Mucosa of stomach (tissue), 1 donor: ENCODE measurements around the gene STYXL1.

Experiments
- H3K27me3 ChIP-seq: one replicate; pipeline ENCODE4 v1.7.0; 2013; ENCODE audit warnings: mild to moderate bottlenecking, low read length; ENCODE audit not compliant: control insufficient read depth, insufficient read depth
- H3K36me3 ChIP-seq: one replicate; pipeline ENCODE4 v1.7.0; 2013; ENCODE audit warnings: low read length; ENCODE audit not compliant: control insufficient read depth, insufficient read depth
- H3K4me1 ChIP-seq: one replicate; pipeline ENCODE4 v1.7.0; 2013; ENCODE audit warnings: mild to moderate bottlenecking, low read length; ENCODE audit not compliant: control insufficient read depth, insufficient read depth
- H3K4me3 ChIP-seq: one replicate; pipeline ENCODE4 v1.7.0; 2013; ENCODE audit warnings: low read length
- H3K9ac ChIP-seq: one replicate; pipeline ENCODE4 v1.7.0; 2013; ENCODE audit warnings: mild to moderate bottlenecking, low read length, moderate library complexity
- H3K9me3 ChIP-seq: one replicate; pipeline ENCODE4 v1.7.0; 2013; ENCODE audit warnings: mild to moderate bottlenecking, low read length, moderate library complexity; ENCODE audit not compliant: control insufficient read depth
- donor health status: Pancreatic carcinoma.

The STYXL1 gene

DNA sequence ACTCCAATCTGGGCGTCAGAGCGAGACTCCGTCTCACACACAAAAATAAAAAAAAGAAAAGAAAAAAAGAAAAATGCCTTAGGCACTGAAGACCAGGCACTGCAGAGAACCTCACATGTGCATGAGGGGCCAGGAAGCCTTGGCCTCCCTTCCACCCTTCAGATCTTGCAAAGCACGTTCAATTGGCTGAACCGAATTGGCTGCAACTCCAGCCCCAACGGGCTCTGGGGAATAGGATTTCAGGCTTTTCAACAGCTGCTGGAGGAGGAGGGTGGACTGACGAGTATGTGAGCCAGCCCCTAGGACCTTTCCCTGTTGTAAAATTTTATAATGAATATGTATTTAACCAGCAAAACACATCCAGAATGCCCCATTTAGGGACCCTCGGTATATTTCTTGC lies 70.1 kb downstream of the STYXL1 start:
- H3K4me1 ChIP-seq: peaks cover 23% of the 10 kb centered on the region
- peaks cover 11% of the 10 kb centered on the region for H3K36me3 ChIP-seq
- no peak overlapping the region for H3K4me3 ChIP-seq
- H3K9me3 ChIP-seq: no peaks in the 10 kb centered on the region
- no peaks in the 10 kb centered on the region for H3K27me3 ChIP-seq
- H3K9ac ChIP-seq: no peak overlapping the region

DNA sequence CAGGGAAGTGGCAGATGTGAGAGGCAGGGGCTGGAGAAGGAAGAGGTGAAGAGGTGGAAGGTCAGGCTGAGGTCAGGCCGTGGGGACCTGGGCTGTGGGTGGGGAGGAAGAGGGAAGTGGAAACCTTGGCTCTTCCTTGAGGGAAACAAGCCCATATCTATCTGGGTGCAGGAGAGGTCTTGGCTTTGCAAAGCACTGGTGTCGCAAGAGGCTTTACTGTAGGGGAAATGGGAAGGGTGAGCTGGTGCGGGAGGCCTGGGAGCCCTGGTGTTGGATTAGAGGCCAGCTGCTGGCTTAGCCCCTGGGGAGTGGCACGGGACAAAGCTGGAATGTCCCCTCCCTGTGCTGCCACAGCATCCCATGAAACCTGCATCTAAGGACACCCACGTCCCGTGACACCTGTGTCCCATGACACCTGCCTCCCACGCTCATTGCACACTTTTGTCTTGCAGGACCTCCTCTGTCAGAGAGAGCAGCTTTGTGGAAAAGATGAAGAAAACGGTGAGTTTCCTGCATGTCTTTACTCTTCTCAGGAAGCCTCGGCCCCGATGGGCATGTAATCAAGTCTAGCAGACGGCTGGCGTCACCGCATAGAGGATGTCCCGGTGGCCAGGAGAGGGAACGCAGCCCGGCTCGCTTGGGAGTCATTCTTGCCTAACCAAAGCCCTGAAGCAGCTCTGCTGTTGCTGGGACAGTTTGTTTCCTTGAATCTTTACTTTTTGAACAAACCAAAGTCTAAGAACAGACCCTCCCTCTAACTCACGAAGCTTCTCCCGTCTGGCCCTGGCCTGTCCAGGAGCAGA lies 75.6 kb downstream of the STYXL1 start:
- H3K4me1 ChIP-seq: peaks cover 3% of the 10 kb centered on the region
- H3K27me3 ChIP-seq: no peaks in the 10 kb centered on the region
- no peaks in the 10 kb centered on the region for H3K9me3 ChIP-seq
- no peak overlapping the region for H3K9ac ChIP-seq
- H3K36me3 ChIP-seq: no peaks in the 10 kb centered on the region
- H3K4me3 ChIP-seq: no peak overlapping the region

DNA sequence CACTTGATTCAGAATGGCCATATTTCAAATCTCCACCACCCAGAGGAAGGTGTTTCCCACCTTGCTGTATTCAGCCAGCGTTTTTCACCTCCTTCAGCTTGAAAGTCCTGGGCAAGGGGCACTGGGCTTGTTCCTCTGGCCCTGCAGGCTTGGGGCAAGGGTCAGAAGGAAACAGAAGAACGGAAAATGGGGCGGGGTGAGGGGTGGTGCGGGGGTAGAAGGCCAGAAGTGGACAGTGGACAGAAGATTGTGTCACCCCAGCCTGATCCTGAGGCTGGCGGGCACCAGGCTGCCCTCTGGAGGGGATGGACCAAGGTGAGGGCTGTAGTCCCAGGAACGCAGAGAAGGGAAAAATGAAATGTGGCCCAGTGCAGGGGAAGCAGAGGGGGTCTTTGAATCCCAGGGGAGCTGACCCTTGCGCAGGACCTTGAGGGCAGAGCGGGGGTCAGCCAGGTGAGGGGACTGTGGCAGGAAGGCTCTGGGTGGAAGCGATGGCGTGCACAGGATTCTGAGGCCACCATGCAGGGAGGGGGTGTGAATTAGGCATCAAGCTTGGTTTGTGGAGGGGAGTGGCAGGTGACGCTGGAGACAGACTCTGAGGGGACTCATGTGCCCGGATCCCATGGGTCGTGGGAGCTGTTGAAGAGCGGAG lies 76.4 kb downstream of the STYXL1 start:
- Histone ChIP-seq H3K36me3 (no peaks in the 10 kb centered on the region), H3K4me3 (no peak overlapping the region), H3K9me3 (no peaks in the 10 kb centered on the region), H3K9ac (no peak overlapping the region), H3K4me1 (peaks cover 7% of the 10 kb centered on the region), H3K27me3 (no peaks in the 10 kb centered on the region)

DNA sequence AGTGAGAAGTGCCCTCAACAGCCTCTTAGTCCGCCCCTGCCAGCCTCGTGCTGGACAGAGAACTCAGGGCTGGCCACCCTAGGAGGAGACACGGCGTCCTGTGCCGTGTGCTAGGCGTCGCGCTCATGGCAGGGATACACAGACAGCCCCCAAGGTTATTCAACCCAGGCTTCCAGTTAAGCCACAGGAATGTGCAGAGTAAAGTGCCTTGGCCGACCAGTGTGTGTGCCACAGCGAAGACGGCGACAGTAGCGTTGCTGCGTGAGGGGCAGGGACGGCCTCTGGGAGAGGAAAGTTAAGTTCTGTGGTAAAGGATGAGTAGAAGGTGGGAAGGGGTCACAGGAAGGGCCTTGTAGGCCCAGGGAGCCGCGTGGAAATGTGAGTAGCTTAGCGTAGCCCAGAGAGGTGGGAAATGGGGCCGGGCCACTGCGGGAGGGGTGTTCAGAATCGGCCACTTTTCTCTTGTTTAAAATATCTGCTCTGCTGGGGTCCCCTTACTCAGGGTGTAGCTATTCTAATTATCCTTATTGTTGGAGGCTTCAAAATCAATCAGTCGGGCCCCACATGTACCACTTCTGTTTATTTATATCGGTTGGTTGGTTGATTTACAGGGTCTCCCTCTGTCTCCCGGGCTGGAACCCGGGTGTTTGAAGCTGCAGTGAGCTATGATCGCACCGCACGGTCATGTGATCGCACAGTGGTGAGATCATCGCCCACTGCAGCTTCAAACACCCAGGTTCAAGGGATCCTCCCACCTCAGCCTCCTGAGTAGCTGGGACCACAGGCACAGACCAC lies 77.9 kb downstream of the STYXL1 start:
- no peak overlapping the region for H3K9ac ChIP-seq
- no peaks in the 10 kb centered on the region for H3K9me3 ChIP-seq
- no peaks in the 10 kb centered on the region for H3K36me3 ChIP-seq
- no peaks in the 10 kb centered on the region for H3K27me3 ChIP-seq
- peaks cover 15% of the 10 kb centered on the region for H3K4me1 ChIP-seq
- no peak overlapping the region for H3K4me3 ChIP-seq

DNA sequence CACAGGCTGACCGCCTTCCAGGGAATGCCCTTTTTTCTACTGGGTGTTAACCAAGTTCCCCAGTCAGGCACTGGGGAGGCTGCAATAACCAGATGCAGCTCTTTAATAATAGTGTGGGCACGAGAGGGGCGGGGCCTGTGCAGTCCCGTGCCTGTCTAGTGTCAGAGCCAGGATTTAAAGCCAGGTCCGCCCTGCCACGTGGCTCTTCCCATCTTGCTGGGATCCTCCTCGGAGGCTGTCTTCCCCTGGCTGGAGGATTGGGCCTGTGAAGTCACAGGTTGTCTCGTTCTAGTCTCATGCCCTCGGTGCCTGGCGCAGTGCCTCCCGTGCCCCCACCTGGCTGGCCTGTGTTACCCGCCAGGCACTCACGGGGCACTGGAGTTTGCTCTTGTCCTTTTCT lies 78.6 kb downstream of the STYXL1 start:
- no peak overlapping the region for H3K9ac ChIP-seq
- no peaks in the 10 kb centered on the region for H3K36me3 ChIP-seq
- H3K9me3 ChIP-seq: no peaks in the 10 kb centered on the region
- H3K27me3 ChIP-seq: no peaks in the 10 kb centered on the region
- H3K4me1 ChIP-seq: peaks cover 15% of the 10 kb centered on the region
- no peak overlapping the region for H3K4me3 ChIP-seq

DNA sequence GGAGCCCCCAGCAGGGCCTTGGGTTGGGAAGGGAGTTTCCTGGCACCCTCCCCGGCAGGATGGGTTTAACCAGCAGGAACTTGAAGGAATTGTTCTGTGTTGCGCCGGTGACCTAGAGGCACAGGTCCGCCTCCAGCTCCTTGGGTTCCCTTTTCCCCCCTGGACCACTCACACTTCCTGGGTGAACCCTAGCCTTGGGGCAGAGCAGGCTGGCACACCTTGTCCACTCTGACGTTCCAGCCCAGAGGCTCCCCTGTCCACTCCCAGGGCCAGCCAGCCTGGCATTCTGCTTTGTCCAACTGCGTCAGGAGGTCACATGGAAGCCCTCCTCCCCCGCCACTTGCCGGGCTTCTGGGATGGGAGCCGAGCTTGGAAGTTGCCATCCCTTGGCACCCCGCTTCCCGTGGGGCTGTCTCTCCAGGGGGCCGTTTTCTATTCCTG lies 79.2 kb downstream of the STYXL1 start:
- Histone ChIP-seq H3K27me3 (no peaks in the 10 kb centered on the region), H3K9me3 (no peaks in the 10 kb centered on the region), H3K9ac (no peak overlapping the region), H3K4me3 (no peak overlapping the region), H3K4me1 (peaks cover 15% of the 10 kb centered on the region), H3K36me3 (no peaks in the 10 kb centered on the region)

DNA sequence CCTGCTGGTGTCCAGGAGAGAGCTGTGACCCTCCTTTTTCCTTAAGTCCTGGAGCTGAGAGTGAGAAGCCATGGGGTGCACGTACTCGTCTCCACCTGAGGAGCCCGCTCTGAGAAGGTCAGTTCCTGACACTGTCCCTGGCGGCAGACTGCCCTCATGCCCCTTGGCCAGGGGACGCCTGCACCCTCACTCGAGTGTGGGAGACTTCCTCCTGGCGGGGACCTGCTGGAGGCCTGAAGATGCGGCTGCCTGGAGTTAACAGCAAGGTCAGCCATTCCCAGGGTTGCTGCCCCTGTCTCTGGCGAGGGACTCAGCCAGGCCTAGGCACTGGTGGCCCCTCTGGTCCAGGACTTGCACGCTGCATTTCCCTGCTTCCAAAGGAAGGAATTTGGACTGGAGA lies 79.8 kb downstream of the STYXL1 start:
- no peaks in the 10 kb centered on the region for H3K9me3 ChIP-seq
- H3K36me3 ChIP-seq: no peaks in the 10 kb centered on the region
- H3K4me1 ChIP-seq: peaks cover 18% of the 10 kb centered on the region
- no peak overlapping the region for H3K9ac ChIP-seq
- H3K4me3 ChIP-seq: no peak overlapping the region
- no peaks in the 10 kb centered on the region for H3K27me3 ChIP-seq

DNA sequence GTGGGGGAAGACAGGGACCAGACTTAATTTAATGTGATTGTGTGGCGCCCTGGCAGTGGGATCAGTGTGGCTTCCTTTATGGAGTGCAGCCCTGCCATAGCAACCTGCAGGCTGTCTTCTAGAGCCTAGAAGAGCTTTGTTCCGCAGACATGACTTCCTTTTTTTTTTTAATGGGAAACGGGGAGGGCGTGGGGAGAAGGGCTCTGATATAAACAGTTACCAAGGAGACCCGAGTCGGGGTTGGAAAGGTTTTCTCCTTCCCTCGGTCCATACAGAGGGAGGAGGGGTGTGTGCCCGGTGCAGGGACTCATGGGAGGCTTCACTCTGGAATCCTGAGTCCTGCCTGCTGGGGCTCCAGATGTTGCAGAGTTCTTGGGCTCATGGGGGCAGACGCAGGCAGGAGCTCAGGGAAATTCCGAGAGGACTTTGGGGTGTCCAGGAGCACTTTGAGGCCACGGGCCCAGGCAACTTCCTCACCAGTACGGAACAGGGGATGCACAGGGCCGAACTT lies 80.3 kb downstream of the STYXL1 start:
- no peak overlapping the region for H3K4me3 ChIP-seq
- no peak overlapping the region for H3K9ac ChIP-seq
- H3K36me3 ChIP-seq: no peaks in the 10 kb centered on the region
- no peaks in the 10 kb centered on the region for H3K9me3 ChIP-seq
- H3K4me1 ChIP-seq: peaks cover 19% of the 10 kb centered on the region
- no peaks in the 10 kb centered on the region for H3K27me3 ChIP-seq

DNA sequence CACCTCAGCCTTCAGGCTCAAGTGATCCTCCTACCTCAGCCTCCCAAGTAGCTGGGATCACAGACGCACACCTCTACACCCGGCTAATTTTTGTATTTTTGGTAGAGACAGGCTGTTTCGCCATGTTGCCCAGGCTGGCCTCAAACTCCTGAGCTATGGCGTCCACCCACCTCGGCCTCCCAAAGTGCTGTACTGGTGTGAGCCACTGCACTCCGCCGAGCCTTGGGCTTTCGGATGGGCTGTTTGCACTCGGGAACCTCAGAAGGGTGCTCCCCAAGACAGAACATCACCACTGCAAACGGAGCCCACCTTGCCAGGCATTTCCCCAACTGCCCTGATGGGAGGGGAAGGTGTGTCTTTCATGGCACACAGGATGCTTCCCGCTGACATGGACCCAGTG lies 80.7 kb downstream of the STYXL1 start:
- Histone ChIP-seq H3K4me1 (peaks cover 19% of the 10 kb centered on the region), H3K27me3 (no peaks in the 10 kb centered on the region), H3K36me3 (no peaks in the 10 kb centered on the region), H3K9ac (no peak overlapping the region), H3K9me3 (no peaks in the 10 kb centered on the region), H3K4me3 (no peak overlapping the region)

DNA sequence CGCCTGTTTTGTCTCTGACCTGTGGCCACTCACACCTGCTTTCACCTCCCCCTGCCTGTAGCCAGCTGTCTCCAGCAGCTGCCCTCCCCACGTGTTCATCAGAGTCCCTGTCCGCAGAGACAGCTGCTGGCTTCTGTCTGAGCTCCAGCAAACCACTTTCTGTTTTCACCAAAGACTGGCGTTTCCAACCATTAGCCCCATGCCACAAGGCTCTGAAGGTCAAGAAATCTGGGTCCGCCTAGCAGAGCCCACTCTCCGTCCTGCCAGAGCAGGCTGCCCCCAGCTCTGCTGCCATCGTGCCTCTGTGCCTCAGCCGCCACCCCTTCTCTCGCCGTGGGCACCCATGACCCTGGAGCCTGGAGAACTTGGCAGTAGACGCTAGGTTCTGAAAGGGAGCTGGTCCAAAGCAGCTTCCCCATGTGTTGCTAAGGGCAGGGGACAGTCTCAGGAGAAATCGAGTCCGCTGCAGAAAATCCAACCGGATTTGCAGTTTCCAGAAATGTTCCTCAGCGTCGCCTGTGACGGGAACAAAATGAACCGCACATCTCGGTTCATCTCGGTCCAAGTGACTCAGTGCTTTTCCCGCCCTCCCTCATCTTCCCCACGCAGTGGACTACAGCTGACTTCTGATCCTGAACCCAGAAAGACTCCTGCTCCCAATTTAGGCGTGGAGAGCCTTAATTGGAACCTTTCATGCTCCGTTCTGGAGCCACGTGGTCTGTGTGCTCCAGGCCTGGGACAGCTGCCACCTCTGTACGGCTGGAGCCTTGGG lies 81.4 kb downstream of the STYXL1 start:
- Histone ChIP-seq H3K27me3 (no peaks in the 10 kb centered on the region), H3K36me3 (no peaks in the 10 kb centered on the region), H3K4me1 (peaks cover 19% of the 10 kb centered on the region), H3K9me3 (no peaks in the 10 kb centered on the region), H3K9ac (no peak overlapping the region), H3K4me3 (no peak overlapping the region)

DNA sequence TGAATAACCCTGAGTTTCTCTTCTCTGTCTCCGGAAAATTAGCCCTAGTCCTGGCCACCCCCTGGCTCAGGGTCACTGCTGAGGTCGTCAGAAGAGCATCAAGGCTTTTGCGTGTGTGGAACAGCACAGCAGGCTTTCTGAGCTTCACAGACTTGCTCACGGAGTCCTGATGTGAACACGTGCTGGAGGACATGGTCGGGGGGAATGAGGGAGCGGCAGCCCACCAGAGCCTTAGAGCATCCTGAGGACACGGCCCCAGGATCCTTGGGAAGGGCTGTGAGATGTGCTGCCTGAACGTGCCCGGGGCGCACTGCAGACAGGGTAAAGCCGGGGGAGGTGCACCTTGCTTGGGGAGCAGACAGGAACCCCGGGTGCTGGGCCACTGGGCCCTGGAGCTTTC lies 82.2 kb downstream of the STYXL1 start:
- H3K4me3 ChIP-seq: no peak overlapping the region
- no peaks in the 10 kb centered on the region for H3K27me3 ChIP-seq
- H3K9ac ChIP-seq: no peak overlapping the region
- H3K4me1 ChIP-seq: peaks cover 19% of the 10 kb centered on the region
- no peaks in the 10 kb centered on the region for H3K9me3 ChIP-seq
- H3K36me3 ChIP-seq: no peaks in the 10 kb centered on the region
